ENCODE measurements around the gene B3GALT6. TPM values are rescaled to one million over a fixed set of nuclear protein-coding genes. Genes with fewer than 3 reads are reported as not detected.

B3GALT6 gene
- total RNA-seq, 1 experiment from 2014 or later: 25.9 TPM

DNA sequence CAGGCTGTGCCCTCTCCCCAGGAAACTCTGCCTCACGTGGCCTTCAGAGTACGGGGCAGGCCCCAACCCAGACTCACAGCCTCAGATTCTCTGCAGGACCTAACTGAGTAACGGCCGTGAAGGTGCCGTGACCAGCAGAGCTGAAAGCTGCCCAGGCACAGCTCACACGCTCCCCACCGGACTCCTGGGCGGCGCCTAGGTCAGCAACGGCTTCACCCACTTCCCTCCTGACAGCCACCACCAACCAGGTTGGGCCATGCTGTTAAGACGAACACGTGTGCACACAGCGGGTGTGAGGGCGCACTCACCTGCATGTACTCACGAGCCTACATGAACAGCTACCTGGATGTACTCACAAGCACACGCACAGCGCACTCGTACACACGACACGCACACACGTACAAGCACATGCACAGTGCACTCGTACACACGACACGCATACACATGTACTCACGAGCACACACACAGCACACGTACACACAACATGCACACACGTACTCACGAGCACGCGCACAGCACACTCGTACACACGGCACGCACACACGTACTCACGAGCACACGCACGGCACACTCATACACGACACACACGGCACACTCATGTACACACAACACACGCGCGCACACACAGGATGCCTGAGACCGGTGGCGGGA, 9.3 kb upstream of the B3GALT6 start:
- DNase-seq: no peak
- Mint-ChIP-seq H3K9me3 (ENCODE audit: low read depth, unreplicated experiment) (no peaks in the 10 kb centered on the region), H3K36me3 (ENCODE audit: insufficient read depth, unreplicated experiment) (peaks cover 47% of the 10 kb centered on the region), H3K27me3 (ENCODE audit: unreplicated experiment) (no peaks in the 10 kb centered on the region), H3K27ac (ENCODE audit: unreplicated experiment) (no peak overlapping the region), H3K4me1 (ENCODE audit: low read depth, unreplicated experiment) (no peaks in the 10 kb centered on the region), H3K4me3 (ENCODE audit: low read depth, unreplicated experiment) (no peak overlapping the region)
- CTCF ChIA-PET: no interaction called here
- no TSS peak for BruUV-seq (replicated peaks)
- TF ChIP-seq, protein P1, sequence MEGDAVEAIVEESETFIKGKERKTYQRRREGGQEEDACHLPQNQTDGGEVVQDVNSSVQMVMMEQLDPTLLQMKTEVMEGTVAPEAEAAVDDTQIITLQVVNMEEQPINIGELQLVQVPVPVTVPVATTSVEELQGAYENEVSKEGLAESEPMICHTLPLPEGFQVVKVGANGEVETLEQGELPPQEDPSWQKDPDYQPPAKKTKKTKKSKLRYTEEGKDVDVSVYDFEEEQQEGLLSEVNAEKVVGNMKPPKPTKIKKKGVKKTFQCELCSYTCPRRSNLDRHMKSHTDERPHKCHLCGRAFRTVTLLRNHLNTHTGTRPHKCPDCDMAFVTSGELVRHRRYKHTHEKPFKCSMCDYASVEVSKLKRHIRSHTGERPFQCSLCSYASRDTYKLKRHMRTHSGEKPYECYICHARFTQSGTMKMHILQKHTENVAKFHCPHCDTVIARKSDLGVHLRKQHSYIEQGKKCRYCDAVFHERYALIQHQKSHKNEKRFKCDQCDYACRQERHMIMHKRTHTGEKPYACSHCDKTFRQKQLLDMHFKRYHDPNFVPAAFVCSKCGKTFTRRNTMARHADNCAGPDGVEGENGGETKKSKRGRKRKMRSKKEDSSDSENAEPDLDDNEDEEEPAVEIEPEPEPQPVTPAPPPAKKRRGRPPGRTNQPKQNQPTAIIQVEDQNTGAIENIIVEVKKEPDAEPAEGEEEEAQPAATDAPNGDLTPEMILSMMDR (IDR thresholded peaks at IDR 0.05; ENCODE audit: unreplicated experiment): no peak
- intact Hi-C loops (cut with micrococcal nuclease; ENCODE audit: unreplicated experiment): no loop called here

DNA sequence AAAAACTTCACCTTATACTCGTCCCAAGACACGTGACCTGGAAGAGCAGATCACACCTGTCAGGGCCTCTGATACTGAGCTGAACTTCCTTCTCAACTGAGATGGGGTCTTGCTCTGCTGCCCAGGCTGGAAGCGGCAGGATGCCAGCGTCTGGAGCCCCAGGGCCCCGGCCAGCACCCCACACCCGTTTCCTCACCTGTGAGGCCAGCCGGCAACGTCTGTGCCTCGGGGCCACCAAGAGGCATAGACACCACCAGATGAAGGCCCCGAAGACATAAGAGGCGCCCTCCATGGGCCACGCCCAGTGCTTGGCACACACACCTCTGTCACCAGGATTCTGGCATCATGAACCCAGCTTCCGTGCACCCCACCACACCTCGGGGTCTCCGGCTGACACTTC, 8.7 kb upstream of the B3GALT6 start:
- DNase-seq: no peak
- BruUV-seq (replicated peaks): no TSS peak
- CTCF ChIA-PET: no interaction called here
- no peaks in the 10 kb centered on the region for H3K27me3 Mint-ChIP-seq (ENCODE audit: unreplicated experiment)
- H3K27ac Mint-ChIP-seq (ENCODE audit: unreplicated experiment): no peak overlapping the region
- H3K4me1 Mint-ChIP-seq (ENCODE audit: low read depth, unreplicated experiment): no peaks in the 10 kb centered on the region
- no peak overlapping the region for H3K4me3 Mint-ChIP-seq (ENCODE audit: low read depth, unreplicated experiment)
- intact Hi-C loops (cut with micrococcal nuclease; ENCODE audit: unreplicated experiment): no loop called here
- H3K36me3 Mint-ChIP-seq (ENCODE audit: insufficient read depth, unreplicated experiment): peaks cover 47% of the 10 kb centered on the region
- H3K9me3 Mint-ChIP-seq (ENCODE audit: low read depth, unreplicated experiment): no peaks in the 10 kb centered on the region
- TF ChIP-seq, protein P1 (IDR thresholded peaks at IDR 0.05; ENCODE audit: unreplicated experiment): no peak

DNA sequence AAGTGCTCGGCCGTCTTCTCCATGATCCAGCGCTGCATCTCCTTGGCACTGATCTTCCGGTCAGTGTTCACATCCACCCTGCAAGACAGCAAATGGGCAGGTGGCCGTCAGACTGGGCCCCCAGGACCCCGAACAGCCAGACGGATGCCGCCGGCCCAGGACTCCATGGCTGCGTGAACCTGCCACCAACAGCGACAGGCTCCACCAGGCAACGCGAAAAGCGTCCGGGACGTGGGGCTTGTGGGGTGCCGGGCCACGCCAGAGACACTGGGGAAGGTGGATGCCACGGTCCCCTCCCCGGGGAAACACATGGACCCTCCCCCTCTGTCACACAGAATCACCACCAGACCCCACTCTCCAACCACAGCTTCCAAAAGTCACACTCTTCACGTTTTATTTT, 8.1 kb upstream of the B3GALT6 start:
- TF ChIP-seq, protein P1 (IDR thresholded peaks at IDR 0.05; ENCODE audit: unreplicated experiment): no peak
- CTCF ChIA-PET: interaction anchor here (1.2 kb wide), 1 partner anchor 67 kb away, joined by 3 read pairs; no protein-coding TSS in a partner anchor
- H3K36me3 Mint-ChIP-seq (ENCODE audit: insufficient read depth, unreplicated experiment): peaks cover 47% of the 10 kb centered on the region
- intact Hi-C loops (cut with micrococcal nuclease; ENCODE audit: unreplicated experiment): no loop called here
- DNase-seq: no peak
- H3K4me1 Mint-ChIP-seq (ENCODE audit: low read depth, unreplicated experiment): no peaks in the 10 kb centered on the region
- H3K27me3 Mint-ChIP-seq (ENCODE audit: unreplicated experiment): no peaks in the 10 kb centered on the region
- H3K9me3 Mint-ChIP-seq (ENCODE audit: low read depth, unreplicated experiment): no peaks in the 10 kb centered on the region
- H3K27ac Mint-ChIP-seq (ENCODE audit: unreplicated experiment): no peak overlapping the region
- BruUV-seq (replicated peaks): no TSS peak
- H3K4me3 Mint-ChIP-seq (ENCODE audit: low read depth, unreplicated experiment): no peak overlapping the region

DNA sequence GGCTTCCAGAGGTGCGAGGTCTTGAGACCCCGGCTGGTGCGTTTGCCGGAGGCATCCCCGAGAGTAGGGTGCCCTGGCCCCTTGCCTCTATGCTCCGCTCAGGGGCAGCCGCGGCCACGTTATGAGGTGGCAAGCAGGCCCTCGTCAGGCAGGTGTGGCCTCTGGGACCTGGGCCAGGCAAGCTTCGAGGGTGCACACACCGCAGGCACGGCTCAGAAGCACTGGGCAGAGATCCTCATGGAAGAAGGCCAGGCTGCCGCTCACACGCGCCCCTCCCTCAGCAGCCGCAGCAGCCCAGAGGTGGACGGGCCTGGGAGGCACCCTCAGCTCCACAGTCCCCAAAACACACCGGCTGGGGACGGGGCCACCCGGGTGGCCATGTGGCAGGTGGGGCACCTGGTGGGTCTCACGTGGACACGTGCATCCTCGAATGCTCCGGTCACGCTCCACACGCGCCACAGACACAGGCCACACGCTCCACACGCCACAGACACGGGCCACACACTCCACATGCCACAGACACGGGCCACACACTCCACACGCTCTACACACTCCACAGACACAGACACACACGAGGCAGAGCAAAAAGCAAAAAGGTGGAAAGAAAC, 6.7 kb upstream of the B3GALT6 start:
- DNase-seq: no peak
- peaks cover 42% of the 10 kb centered on the region for H3K36me3 Mint-ChIP-seq (ENCODE audit: insufficient read depth, unreplicated experiment)
- no peak overlapping the region for H3K4me3 Mint-ChIP-seq (ENCODE audit: low read depth, unreplicated experiment)
- no TSS peak for BruUV-seq (replicated peaks)
- no peaks in the 10 kb centered on the region for H3K9me3 Mint-ChIP-seq (ENCODE audit: low read depth, unreplicated experiment)
- TF ChIP-seq, protein P1 (IDR thresholded peaks at IDR 0.05; ENCODE audit: unreplicated experiment): no peak
- no peaks in the 10 kb centered on the region for H3K27me3 Mint-ChIP-seq (ENCODE audit: unreplicated experiment)
- H3K27ac Mint-ChIP-seq (ENCODE audit: unreplicated experiment): no peak overlapping the region
- intact Hi-C loops (cut with micrococcal nuclease; ENCODE audit: unreplicated experiment): no loop called here
- CTCF ChIA-PET: no interaction called here
- H3K4me1 Mint-ChIP-seq (ENCODE audit: low read depth, unreplicated experiment): peaks cover 8% of the 10 kb centered on the region
